GM21825 (cell line): ENCODE results near the gene GNS.
A peak's percentile ranks its signal among the peaks of the same experiment; 100 is the strongest.
"Not testable (repeated sequence)": the region's sequence is repeated elsewhere in the genome, so short reads cannot be mapped to it uniquely, and the experiment has no call there.

ENCODE experiments used
- ATAC-seq: cut with Tn5 transposase; IDR thresholded peaks from one replicate; pipeline ENCODE4 v1.9.1; 2021; ENCODE audit warnings: mild to moderate bottlenecking, moderate library complexity; ENCODE audit not compliant: unreplicated experiment

Gene GNS

GRCh38 chr12:64780132-64780530, 20.9 kb upstream of the GNS start:
- ATAC-seq: no peak

GRCh38 chr12:64779354-64779974, 20.3 kb upstream of the GNS start:
- ATAC-seq: no peak

GRCh38 chr12:64775147-64775736, 16.0 kb upstream of the GNS start:
- not testable (repeated sequence) for ATAC-seq

GRCh38 chr12:64773386-64773785, 14.2 kb upstream of the GNS start:
- ATAC-seq: no peak

- ATAC-seq: no peak
Observed at GRCh38 chr12:64767495-64767894, 8.3 kb upstream of the GNS start.

- no peak for ATAC-seq
Observed at GRCh38 chr12:64760808-64761573, 1.8 kb upstream of the GNS start.

- no peak for ATAC-seq
Observed at GRCh38 chr12:64757771-64758170, 1.4 kb downstream of the GNS start.

- peak; percentile 43 for ATAC-seq
Observed at GRCh38 chr12:64756376-64756775, 2.8 kb downstream of the GNS start.

GRCh38 chr12:64753427-64753826, 5.8 kb downstream of the GNS start:
- no peak for ATAC-seq

- no peak for ATAC-seq
Observed at GRCh38 chr12:64752833-64753238, 6.4 kb downstream of the GNS start.

GRCh38 chr12:64752032-64752431, 7.2 kb downstream of the GNS start:
- no peak for ATAC-seq

- ATAC-seq: no peak
Observed at GRCh38 chr12:64749461-64750200, 9.6 kb downstream of the GNS start.

- no peak for ATAC-seq
Observed at GRCh38 chr12:64747695-64748094, 11.5 kb downstream of the GNS start.

- no peak for ATAC-seq
Observed at GRCh38 chr12:64746663-64747062, 12.5 kb downstream of the GNS start.

GRCh38 chr12:64745980-64746379, 13.2 kb downstream of the GNS start:
- no peak for ATAC-seq

GRCh38 chr12:64745259-64745807, 13.9 kb downstream of the GNS start:
- ATAC-seq: no peak

- no peak for ATAC-seq
Observed at GRCh38 chr12:64744422-64745258, 14.6 kb downstream of the GNS start.

- no peak for ATAC-seq
Observed at GRCh38 chr12:64743206-64743605, 16.0 kb downstream of the GNS start.

- ATAC-seq: no peak
Observed at GRCh38 chr12:64742416-64742815, 16.8 kb downstream of the GNS start.

GRCh38 chr12:64740646-64741045, 18.6 kb downstream of the GNS start:
- no peak for ATAC-seq
